ENCODE results near the gene BEND5. TPM values are rescaled to one million over a fixed set of nuclear protein-coding genes. Genes with fewer than 3 reads are reported as not detected.
A peak's percentile ranks its signal among the peaks of the same experiment; 100 is the strongest.

BEND5 gene
- total and polyA plus RNA-seq, 2 experiments from 2014 or later: 12.1 to 29.0 TPM

GRCh38 chr1:48697066-48697707, 79.5 kb downstream of the BEND5 start:
- Histone ChIP-seq H3K27me3 (peaks cover 53% of the 10 kb centered on the region), H3K4me3 (no peak overlapping the region), H3K4me1 (ENCODE audit: low read depth) (no peaks in the 10 kb centered on the region), H3K27ac (no peak overlapping the region), H3K9me3 (ENCODE audit: low read depth) (no peaks in the 10 kb centered on the region), H3K36me3 (no peaks in the 10 kb centered on the region)
- TF ChIP-seq CTCF (IDR thresholded peaks at IDR 0.05; ENCODE audit: low read depth, low read length): peak; percentile 96
- DNase-seq (ENCODE audit: low read depth in 1 of 2, low spot score in 1 of 2): peak; percentile 46 to 64

- no peaks in the 10 kb centered on the region for H3K36me3 ChIP-seq
- no peaks in the 10 kb centered on the region for H3K4me1 ChIP-seq (ENCODE audit: low read depth)
- TF ChIP-seq CTCF (IDR thresholded peaks at IDR 0.05; ENCODE audit: low read depth, low read length): no peak
- H3K27me3 ChIP-seq: peaks cover 52% of the 10 kb centered on the region
- H3K9me3 ChIP-seq (ENCODE audit: low read depth): no peaks in the 10 kb centered on the region
- DNase-seq (ENCODE audit: low read depth in 1 of 2, low spot score in 1 of 2): no peak
- no peak overlapping the region for H3K27ac ChIP-seq
- no peak overlapping the region for H3K4me3 ChIP-seq
These were observed 81.5 kb downstream of the BEND5 start for GRCh38 chr1:48695161-48695560.

GRCh38 chr1:48693674-48694320, 82.9 kb downstream of the BEND5 start:
- Histone ChIP-seq H3K27me3 (peaks cover 39% of the 10 kb centered on the region), H3K36me3 (no peaks in the 10 kb centered on the region), H3K27ac (no peak overlapping the region), H3K4me3 (no peak overlapping the region), H3K9me3 (ENCODE audit: low read depth) (no peaks in the 10 kb centered on the region), H3K4me1 (ENCODE audit: low read depth) (no peaks in the 10 kb centered on the region)
- TF ChIP-seq CTCF (IDR thresholded peaks at IDR 0.05; ENCODE audit: low read depth, low read length): no peak
- no peak for DNase-seq (ENCODE audit: low read depth in 1 of 2, low spot score in 1 of 2)

GRCh38 chr1:48693180-48693579, 83.5 kb downstream of the BEND5 start:
- Histone ChIP-seq H3K4me1 (ENCODE audit: low read depth) (no peaks in the 10 kb centered on the region), H3K27me3 (peaks cover 34% of the 10 kb centered on the region), H3K9me3 (ENCODE audit: low read depth) (no peaks in the 10 kb centered on the region), H3K27ac (no peak overlapping the region), H3K4me3 (no peak overlapping the region), H3K36me3 (no peaks in the 10 kb centered on the region)
- DNase-seq (ENCODE audit: low read depth in 1 of 2, low spot score in 1 of 2): no peak
- no peak for TF ChIP-seq CTCF (IDR thresholded peaks at IDR 0.05; ENCODE audit: low read depth, low read length)

GRCh38 chr1:48692235-48692634, 84.5 kb downstream of the BEND5 start:
- Histone ChIP-seq H3K36me3 (no peaks in the 10 kb centered on the region), H3K27me3 (peaks cover 37% of the 10 kb centered on the region), H3K27ac (no peak overlapping the region), H3K4me3 (no peak overlapping the region), H3K4me1 (ENCODE audit: low read depth) (no peaks in the 10 kb centered on the region), H3K9me3 (ENCODE audit: low read depth) (no peaks in the 10 kb centered on the region)
- DNase-seq (ENCODE audit: low read depth in 1 of 2, low spot score in 1 of 2): no peak
- TF ChIP-seq CTCF (IDR thresholded peaks at IDR 0.05; ENCODE audit: low read depth, low read length): no peak

Measured in cardiac muscle cell (in vitro differentiated cells and primary cell).